ENCODE measurements around the gene MRPS31. TPM values are rescaled to one million over a fixed set of nuclear protein-coding genes. Genes with fewer than 3 reads are reported as not detected.
A peak's percentile ranks its signal among the peaks of the same experiment; 100 is the strongest.

Gene MRPS31
- total and polyA plus RNA-seq, 2 donors (not counting 1 experiment from before 2014, with no cell fraction given) = 20.5 to 34.4 TPM

GRCh38 chr13:40682449-40683240 is 88.3 kb downstream of the MRPS31 start:
- H3K4me3 ChIP-seq (ENCODE audit: control extremely low read depth in 1 of 5, extremely low read depth in 1 of 5, insufficient read depth in 1 of 5, low read depth in 2 of 5, low read length in 4 of 5) = no peak overlapping the region
- H3K27ac ChIP-seq (ENCODE audit: low read length in 2 of 2) = no peak overlapping the region
- ChIA-PET CTCF (interaction anchor here (0.6 to 9.8 kb wide), 52 partner anchors 9 to 1071 kb away, joined by 3 to 239 read pairs (median 4); no protein-coding TSS in a partner anchor), POLR2A (interaction anchor here (0.8 kb wide), 1 partner anchor 614 kb away, joined by 4 read pairs; no protein-coding TSS in a partner anchor)
- H3K9me3 ChIP-seq (ENCODE audit: control extremely low read depth in 1 of 3, control insufficient read depth in 2 of 3, insufficient read depth in 1 of 3, low read length in 2 of 3) = no peaks in the 10 kb centered on the region
- no peaks in the 10 kb centered on the region for H4K20me1 ChIP-seq (ENCODE audit: control insufficient read depth, insufficient read depth, low read length, poor library complexity, severe bottlenecking)
- 62% methylated on average over 7 of the region's 11 CpGs for WGBS (ENCODE audit: insufficient coverage)
- Mint-ChIP-seq H3K9me3 (ENCODE audit: insufficient read depth) (no peaks in the 10 kb centered on the region), H3K27ac (no peak overlapping the region), H3K27me3 (no peaks in the 10 kb centered on the region), H3K4me1 (peaks cover 19% of the 10 kb centered on the region), H3K4me3 (peak overlapping the region; percentile 23)
- no peak overlapping the region for H3K9ac ChIP-seq (ENCODE audit: low read length)
- peak; percentile 45 for ATAC-seq (ENCODE audit: low read depth)
- no peak overlapping the region for H2AFZ ChIP-seq (ENCODE audit: insufficient read depth, low read depth, low read length, poor library complexity, severe bottlenecking)
- H3K4me1 ChIP-seq (ENCODE audit: control insufficient read depth in 2 of 2, insufficient read depth in 2 of 2, low read length in 2 of 2) = peaks cover 19 to 22% of the 10 kb centered on the region in 2 donors
- DNase-seq = peak; percentile 55
- H3K79me2 ChIP-seq (ENCODE audit: control insufficient read depth, insufficient read depth, low read length) = peaks cover 25% of the 10 kb centered on the region
- H3K36me3 ChIP-seq (replicated peaks in 1 of 2; ENCODE audit: control extremely low read depth in 1 of 2, control insufficient read depth in 1 of 2, extremely low read depth in 1 of 2, insufficient read depth in 2 of 2, low read length in 1 of 2) = no peaks in the 10 kb centered on the region
- peak; percentile 91 for TF ChIP-seq CTCF (IDR thresholded peaks at IDR 0.05)
- no peak for TF ChIP-seq EZH2 (IDR thresholded peaks at IDR 0.05; ENCODE audit: borderline replicate concordance, insufficient read depth, low read depth, low read length, poor library complexity, severe bottlenecking)
- peak overlapping the region; percentile 41 for H3K4me2 ChIP-seq (replicated peaks; ENCODE audit: low read depth, low read length, poor library complexity, severe bottlenecking)
- no peaks in the 10 kb centered on the region for H3K27me3 ChIP-seq (replicated peaks in 1 of 4; ENCODE audit: control extremely low read depth in 1 of 4, control insufficient read depth in 3 of 4, insufficient read depth in 4 of 4, low read length in 3 of 4)
- intact Hi-C loops (cut with micrococcal nuclease) = loop anchor here (1.0 to 5.0 kb wide), 5 partner anchors 14 to 998 kb away; no protein-coding TSS in a partner anchor

Measured in B cell (primary cell).